HG03565 (cell line): ENCODE data around the gene AVEN.
"Not testable (repeated sequence)": the region's sequence is repeated elsewhere in the genome, so short reads cannot be mapped to it uniquely, and the experiment has no call there.

ENCODE experiments used
- ATAC-seq: cut with Tn5 transposase; IDR thresholded peaks from one replicate; pipeline ENCODE4 v1.9.1; 2021; ENCODE audit warnings: mild to moderate bottlenecking, moderate library complexity; ENCODE audit not compliant: unreplicated experiment

Gene AVEN

DNA sequence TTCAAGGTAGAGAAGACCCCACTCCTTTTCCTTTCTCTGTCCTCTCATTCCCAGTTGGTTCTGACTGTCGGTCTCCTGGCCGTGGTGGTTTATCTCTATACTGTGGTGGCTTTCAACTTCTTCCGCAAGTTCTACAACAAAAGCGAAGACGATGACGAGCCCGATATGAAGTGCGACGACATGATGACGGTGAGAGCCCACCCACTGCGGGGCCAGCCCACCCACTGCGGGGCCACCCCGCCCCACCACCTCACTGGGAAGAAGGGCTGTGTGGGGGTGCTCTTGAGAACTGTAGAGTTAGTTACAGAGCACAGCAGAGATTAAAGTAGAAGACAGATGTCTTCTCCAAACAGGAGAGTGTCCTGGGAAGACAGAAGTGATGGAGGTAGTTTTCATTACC is 181.3 kb downstream of the AVEN start:
- ATAC-seq = no peak

DNA sequence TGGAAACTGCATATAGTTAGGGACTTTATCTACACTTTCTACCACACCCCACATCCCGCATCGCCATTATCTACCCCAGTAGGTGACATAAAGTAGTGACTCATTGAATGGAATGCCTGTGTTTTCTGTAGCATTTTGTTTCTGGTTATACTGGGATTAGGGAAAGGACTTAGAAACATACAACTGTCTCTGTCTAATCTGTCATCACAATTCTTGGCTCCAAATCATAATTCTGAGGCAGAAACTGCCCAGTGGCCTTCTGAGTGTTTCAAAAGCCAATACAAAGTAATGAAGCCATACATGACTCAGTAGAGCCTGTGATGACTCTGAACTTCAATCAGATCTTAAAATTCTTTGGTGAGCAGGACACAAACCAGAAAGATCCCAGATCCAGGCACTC is 186.4 kb downstream of the AVEN start:
- ATAC-seq = no peak

DNA sequence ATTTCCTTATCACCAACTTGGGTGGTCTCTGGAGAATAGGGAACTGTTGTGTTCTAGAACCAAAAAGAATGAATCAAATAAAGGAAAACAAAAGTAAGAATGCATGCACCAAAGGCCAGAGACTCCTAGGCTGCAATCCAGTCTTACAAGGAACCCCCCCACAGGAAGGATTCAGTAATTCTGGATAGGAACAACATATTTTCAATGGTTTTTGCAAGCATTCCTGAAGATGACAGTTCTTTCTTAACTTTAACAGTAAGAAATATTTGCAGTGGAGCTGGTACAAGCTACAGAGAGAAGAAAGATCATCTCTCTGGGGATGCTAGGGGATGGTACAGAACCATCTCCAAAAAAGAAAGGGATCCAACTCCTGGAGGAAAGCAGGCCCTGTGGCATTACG is 186.9 kb downstream of the AVEN start:
- no peak for ATAC-seq

DNA sequence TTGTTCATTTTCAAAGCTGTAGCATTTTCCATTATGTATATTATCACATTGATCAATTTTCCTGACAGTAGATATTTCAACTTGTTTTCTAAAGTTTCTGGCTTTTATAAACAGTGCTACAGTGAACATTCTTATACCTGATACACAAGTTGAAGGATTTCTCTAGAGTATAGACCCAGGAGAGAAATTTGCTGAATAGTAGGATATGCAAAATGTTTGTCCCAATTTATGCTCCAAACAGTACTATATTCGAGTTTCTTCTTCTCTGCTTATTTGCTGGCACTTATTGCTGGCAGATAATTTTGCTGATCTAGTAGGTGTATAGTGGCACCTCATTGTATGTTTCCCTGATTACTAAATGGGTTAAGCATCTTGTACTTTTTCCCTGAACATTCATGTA is 187.9 kb downstream of the AVEN start:
- no peak for ATAC-seq

DNA sequence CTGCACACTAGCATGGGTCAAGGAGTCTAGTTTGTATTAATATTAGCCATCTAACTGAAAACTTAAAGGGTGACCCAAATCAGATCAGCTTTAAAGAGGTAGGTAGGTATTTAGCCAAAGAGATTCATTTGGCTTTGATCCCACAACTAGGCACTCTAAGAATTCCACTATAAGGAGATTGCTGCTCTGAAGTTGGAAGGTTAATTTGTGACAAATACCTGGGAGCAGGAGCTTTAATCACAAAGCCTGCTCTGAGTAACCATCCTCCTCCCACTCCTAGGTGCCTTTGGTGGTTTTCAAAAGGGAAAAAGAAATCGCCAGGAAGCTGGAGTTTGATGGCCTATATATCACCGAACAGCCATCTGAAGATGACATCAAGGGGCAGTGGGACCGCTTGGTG is 191.0 kb downstream of the AVEN start:
- ATAC-seq = no peak

DNA sequence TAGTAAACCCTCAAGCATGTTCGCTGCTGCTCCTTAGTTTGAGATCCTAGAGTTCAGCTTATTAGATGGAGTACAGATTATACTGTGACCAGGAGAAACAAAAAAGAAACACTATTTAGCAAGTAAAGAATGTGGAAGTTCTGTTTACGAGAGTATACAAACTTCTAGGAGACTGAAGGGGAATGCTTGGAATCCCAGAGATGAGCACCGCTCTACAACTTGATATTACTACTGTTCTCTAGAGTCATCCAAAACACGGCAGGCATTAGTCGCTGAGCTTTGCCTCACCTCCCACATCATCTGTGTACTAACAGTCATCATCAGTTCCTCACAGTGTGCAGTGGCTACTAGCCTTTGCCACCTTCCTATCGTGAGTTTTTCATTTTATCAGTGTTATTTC is 192.1 kb downstream of the AVEN start:
- no peak for ATAC-seq

DNA sequence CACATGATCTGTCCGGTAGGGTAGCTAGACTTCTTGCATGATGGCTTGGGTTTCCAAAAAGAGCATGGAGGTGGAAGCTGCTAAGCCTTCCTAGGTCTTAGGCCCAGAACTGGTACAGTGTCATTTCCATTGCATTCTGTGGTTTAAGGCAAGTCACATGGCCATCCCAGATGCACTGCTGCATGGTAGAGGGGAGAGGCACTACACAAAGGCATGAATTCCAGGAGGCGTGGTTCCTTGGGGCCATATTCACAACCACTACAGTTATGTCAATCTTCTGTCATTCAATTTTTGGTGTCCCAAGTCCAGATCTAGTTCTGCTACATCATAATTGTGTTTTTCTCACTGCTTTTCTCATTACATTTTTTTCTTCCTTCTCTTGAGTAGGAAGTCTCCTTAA is 192.9 kb downstream of the AVEN start:
- no peak for ATAC-seq

DNA sequence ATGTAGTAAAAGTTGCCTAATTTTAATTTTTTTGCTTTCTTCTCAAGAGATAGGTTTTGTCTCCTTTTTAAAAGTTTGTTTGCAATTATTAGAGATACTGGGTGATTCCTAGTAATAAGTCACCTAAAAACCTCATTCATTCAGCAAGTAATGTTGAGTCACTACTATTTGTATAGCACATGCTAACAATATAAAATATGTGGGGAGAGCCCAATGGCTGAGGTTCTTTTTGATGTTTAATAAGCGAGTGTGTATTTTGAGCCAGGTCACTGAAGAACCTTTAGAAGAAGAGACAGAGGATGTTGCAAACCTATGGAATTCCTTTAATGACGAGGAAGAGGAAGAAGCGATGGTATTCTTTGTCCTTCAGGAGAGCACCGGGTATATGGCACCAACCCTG is 194.4 kb downstream of the AVEN start:
- ATAC-seq = no peak

DNA sequence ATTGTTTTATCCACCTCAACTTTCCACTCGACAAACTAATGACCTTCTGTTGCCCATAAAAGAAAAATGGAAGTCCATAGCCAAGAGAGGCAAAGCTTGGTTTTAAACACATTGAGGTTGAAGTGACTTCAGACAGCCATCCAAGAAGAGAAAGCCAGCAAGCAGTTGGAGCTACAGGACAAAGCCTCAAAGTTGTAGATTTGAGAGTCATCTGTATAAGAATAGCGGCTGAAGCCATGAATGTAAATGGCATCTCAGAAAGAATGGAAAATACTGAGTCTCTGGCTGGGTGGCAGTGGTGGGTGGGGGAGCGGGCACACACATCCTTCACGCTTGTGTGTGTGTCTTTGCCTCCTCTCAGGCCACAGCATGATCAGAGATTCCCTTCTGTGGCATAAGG is 194.8 kb downstream of the AVEN start:
- no peak for ATAC-seq

DNA sequence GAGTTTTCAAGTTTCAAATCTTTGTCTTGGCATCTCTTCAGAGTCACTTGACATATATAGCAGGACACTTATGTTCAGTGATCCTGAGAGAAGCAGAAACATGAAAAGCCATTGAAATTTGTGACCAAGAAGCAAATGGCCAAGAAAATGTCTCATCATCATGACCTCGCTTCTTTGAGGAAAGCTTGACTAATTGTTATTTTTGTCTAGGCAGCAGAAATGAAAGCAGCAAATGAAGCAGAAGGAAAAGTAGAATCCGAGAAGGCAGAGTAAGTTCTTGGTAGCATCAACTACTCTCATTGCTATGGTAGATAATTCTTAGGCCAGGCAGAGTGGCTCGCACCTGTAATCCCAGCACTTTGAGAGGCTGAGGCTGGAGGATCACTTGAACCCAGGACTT is 198.4 kb downstream of the AVEN start:
- ATAC-seq = no peak

DNA sequence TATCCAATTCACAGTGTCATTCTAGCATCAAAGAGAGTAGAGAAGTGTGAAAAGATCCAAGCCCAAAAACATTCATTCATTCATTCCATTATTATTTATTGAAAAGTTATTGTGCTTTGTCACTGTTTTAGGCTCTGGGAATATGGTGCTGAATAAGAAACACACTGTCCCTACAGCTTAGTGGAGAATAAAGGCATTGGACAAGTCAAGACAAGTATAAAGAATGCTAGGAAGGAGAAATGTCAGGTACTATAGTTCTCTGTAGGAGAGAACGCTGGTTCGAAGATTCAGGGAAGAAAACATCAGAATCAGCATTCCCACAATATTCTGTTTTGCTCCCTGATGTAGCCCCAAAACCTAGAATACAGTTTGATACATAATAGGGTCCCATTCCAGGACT is 199.5 kb downstream of the AVEN start:
- no peak for ATAC-seq

DNA sequence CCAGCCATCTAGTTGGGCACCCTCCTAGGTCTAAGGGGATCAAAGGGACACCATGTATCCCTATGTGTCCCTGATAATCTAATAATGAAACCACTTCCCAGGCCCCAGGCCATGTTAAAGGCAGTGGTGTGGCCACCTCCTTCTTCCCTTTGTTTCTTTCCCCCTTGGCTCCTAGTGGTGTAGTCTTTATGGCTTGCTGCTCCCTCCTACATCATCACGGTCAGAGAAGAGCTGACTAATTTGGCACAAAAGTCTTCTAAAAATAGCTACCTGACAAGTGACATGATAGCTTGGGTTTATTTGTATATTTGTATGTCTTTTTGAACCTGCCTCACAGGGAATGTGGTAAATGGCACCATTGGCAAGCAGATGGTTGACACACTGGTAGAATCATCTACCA is 201.7 kb downstream of the AVEN start:
- ATAC-seq = no peak

DNA sequence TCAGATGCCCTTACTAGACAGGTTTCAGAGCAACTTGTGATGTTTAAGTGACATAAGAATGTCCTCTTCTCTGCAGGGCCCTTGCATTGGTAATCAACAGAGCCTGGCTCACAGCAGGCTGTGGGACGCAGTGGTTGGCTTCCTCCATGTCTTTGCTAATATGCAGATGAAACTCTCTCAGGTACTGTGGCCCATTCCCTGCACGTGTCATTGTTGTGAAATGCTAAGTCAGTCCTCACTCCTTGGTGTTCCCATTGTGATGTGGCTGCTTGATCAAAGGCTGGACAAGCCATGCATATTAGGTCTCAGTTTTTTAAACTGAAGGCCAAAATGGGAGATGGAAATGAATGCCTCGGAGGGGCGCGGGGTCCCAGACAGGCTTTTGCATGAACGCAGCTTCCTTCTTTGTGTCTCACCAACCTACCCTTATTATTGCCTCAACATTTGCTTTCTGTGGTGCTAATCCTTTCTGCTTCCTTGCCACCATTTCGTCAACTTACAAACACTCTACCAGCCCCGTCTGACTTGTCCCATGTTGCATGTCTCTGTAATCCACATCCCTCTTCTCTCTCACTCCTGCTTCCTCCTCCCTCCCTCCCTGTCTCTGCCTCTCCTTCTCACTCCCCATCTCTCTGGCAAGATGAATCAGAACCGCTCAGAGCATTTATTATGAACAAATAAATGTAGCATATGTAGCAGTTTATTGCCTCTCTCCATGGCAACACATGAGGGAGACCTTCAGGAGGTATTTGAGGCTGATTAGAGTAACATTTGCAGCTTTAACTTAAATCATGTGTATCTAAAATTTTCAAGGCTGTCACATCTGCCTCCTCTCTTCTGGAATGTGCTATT is 203.9 kb downstream of the AVEN start:
- no peak for ATAC-seq

DNA sequence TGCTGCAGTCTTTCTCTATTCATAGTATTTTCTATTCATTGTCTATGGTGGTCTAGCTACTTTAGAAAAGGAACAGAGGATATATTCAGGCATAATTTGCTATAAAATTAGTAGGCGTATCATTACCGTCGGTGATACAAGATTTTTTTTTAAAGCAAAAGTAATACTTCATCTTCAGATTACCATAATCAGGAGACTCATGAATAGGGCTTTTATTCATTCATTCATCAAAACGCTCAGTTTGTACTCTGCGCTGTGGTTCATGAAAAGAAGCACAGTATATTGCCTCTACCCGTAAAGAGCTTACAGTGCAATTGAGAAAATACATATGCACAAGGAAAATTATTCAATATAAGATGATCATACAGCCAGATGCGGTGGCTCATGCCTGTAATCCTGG is 207.4 kb downstream of the AVEN start:
- ATAC-seq = no peak

DNA sequence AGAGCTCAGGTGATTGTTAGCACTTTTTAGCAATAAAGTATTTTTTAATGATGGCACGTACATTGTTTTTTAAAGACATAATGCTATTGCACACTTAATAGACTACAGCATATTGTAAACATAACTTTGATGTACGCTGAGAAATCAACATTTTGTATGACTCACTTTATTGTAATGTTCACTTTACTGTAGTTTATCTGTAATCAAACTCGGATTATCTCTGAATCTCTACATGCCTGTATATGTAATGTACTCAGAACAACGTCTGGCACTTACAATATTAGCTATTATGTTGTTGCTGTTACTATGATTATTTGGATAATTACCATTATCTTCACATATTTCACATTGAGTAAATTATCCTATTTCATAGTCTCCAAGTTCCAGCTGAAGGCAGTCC is 208.7 kb downstream of the AVEN start:
- no peak for ATAC-seq

DNA sequence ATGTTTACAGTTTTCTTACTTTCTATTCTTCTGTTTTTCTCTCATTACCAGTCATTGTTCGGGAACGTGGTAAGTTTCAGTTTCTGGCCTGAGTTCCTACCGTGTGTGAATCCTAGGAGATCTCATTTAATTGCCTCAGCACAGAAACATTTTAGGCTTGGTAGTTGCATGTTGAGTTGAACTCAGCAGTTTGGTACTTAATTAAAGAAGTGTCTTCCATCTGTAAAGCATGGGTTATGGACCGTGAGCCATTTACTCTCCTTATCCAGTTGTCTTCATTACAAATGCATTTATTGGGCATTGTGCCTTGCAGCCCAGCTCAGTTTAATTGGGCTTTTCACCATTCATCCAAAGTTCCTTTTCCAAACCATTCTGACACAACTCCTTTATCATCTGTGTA is 212.8 kb downstream of the AVEN start:
- no peak for ATAC-seq

DNA sequence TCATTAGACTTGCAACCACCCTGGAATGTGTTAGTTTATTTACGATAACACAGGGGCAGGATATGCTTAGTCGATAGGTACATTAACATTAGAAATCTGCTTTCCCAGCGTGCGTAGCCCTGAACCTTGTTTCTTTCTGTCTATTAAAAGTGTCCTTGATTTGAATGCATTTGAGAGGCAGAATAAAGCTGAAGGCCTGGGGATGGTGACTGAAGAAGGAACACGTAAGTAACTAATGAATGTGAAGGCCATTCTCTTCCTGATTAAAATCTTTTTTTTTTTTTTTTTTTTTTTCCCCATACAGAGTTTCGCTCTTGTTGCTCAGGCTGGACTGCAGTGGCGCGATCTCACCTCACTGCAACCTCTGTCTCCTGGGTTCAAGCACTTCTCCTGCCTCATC is 213.6 kb downstream of the AVEN start:
- no peak for ATAC-seq

DNA sequence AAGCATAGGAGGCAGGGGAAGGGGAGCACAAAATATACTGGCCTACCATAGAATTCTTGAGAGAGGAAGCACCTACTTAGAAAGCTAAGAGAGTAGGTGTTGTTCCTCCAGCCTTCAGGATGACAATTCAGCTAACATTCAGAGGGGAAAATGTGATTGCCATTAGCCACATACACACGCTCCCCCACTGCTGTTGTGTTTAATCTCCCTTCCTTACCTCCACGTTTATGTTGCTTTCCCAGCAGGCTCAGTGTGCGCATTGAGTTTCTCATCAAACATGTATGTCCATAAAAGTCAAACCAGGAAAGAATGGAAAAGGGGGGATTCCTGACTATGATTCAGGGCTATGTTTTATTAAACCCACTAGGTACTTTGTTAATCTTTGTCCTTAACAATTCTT is 215.9 kb downstream of the AVEN start:
- no peak for ATAC-seq

DNA sequence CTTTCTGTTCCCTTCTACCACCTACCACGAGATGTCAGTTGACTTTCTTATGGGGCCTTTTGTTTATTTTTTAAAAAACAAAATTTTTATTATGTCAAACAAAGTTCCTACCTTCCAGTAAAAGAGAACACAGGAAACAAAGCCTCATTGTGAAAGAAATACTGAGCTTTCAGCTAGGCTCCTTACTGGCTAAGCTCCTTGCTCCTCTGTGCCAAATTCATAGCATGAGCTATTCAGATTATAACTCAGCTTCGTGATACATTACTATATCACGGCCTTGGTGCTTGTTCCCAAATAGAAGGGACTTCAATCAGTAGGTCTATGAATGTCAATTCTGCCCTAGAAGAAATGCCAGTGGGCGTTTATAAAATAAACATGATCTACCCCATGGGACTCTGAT is 216.5 kb downstream of the AVEN start:
- ATAC-seq = no peak

DNA sequence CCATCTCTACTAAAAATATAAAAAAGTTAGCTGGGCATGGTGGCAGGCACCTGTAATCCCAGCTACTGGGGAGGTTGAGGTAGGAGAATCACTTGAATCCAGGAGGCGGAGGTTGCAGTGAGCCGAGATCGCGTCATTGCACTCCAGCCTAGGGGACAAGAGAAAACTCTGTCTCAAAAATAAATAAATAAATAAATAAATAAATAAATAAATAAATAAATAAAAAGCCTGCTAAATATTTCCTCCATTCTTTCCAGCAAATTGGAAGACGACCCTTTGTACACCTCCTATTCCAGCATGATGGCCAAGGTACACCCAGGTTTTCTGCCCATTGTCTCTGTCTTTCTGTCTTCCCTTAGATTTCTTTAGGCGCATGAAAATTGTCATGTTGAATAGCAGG is 219.5 kb downstream of the AVEN start:
- not testable (repeated sequence) for ATAC-seq
